ENCODE results near the gene NT5DC3.

Gene NT5DC3

GRCh38 chr12:103850429-103850828, 9.4 kb upstream of the NT5DC3 start:
- in situ Hi-C loops (cut with MboI; ENCODE audit: low pct_unique_long_range_greater_than_20kb, low sequenced_read_pairs, unreplicated experiment), result no loop called here

GRCh38 chr12:103848917-103849491, 8.0 kb upstream of the NT5DC3 start:
- in situ Hi-C loops (cut with MboI; ENCODE audit: low pct_unique_long_range_greater_than_20kb, low sequenced_read_pairs, unreplicated experiment), result no loop called here
- no peak for TF ChIP-seq CTCF (IDR thresholded peaks at IDR 0.05; ENCODE audit: extremely low read depth, insufficient read depth, missing control alignments)
- DNase-seq (ENCODE audit: low spot score), result no peak

More at GRCh38 chr12:103850429-103850828, 9.4 kb upstream of the NT5DC3 start:
- no peak for DNase-seq (ENCODE audit: low spot score)
- TF ChIP-seq CTCF (IDR thresholded peaks at IDR 0.05; ENCODE audit: extremely low read depth, insufficient read depth, missing control alignments), result no peak

- DNase-seq (ENCODE audit: low spot score), result no peak
- in situ Hi-C loops (cut with MboI; ENCODE audit: low pct_unique_long_range_greater_than_20kb, low sequenced_read_pairs, unreplicated experiment), result no loop called here
- TF ChIP-seq CTCF (IDR thresholded peaks at IDR 0.05; ENCODE audit: extremely low read depth, insufficient read depth, missing control alignments), result no peak
These were observed 7.1 kb upstream of the NT5DC3 start for GRCh38 chr12:103848143-103848542.

- TF ChIP-seq CTCF (IDR thresholded peaks at IDR 0.05; ENCODE audit: extremely low read depth, insufficient read depth, missing control alignments), result no peak
- no peak for DNase-seq (ENCODE audit: low spot score)
- in situ Hi-C loops (cut with MboI; ENCODE audit: low pct_unique_long_range_greater_than_20kb, low sequenced_read_pairs, unreplicated experiment), result no loop called here
These were observed 5.4 kb upstream of the NT5DC3 start for GRCh38 chr12:103846415-103846814.

- in situ Hi-C loops (cut with MboI; ENCODE audit: low pct_unique_long_range_greater_than_20kb, low sequenced_read_pairs, unreplicated experiment), result no loop called here
- no peak for TF ChIP-seq CTCF (IDR thresholded peaks at IDR 0.05; ENCODE audit: extremely low read depth, insufficient read depth, missing control alignments)
These were observed 3.3 kb upstream of the NT5DC3 start for GRCh38 chr12:103844305-103844704.

GRCh38 chr12:103841690-103842584, 903 bp upstream of the NT5DC3 start:
- no peak for TF ChIP-seq CTCF (IDR thresholded peaks at IDR 0.05; ENCODE audit: extremely low read depth, insufficient read depth, missing control alignments)
- no peak for DNase-seq (ENCODE audit: low spot score)
- in situ Hi-C loops (cut with MboI; ENCODE audit: low pct_unique_long_range_greater_than_20kb, low sequenced_read_pairs, unreplicated experiment), result no loop called here

More at GRCh38 chr12:103844305-103844704, 3.3 kb upstream of the NT5DC3 start:
- no peak for DNase-seq (ENCODE audit: low spot score)

Measured in GM13977 (cell line).